HCT116 (cell line): Measurements from ENCODE around the gene WDR4. TPM values are rescaled to one million over a fixed set of nuclear protein-coding genes. Genes with fewer than 3 reads are reported as not detected.

ENCODE experiments used
- ATAC-seq: fragments of 200-7000 bp; cut with Tn5 transposase; 2 replicates; pipeline ENCODE4 v1.9.1; 2020; ENCODE audit warnings: mild to moderate bottlenecking, moderate library complexity
- BruUV-seq: library from RNA; stranded (reverse); fragments of 400-500 nt; replicated peaks from 2 replicates; lab custom pipeline; 2021; lab: Mats Ljungman, UMichigan
- CTCF ChIA-PET: fragments of 300-600 bp; sonication (Branson Sonifier 250); formaldehyde crosslinking; loops from one replicate; lab custom pipeline; 2021; ENCODE audit warnings: antibody characterized with exemption; lab: Charles Lee
- POLR2A ChIA-PET: fragments of 300-600, 350-600 bp; sonication (Branson Sonifier 250); formaldehyde crosslinking; loops from one replicate; lab custom pipeline; 2021; ENCODE audit warnings: antibody characterized with exemption; lab: Charles Lee
- RAD21 ChIA-PET, 2 experiments: fragments of 300-600 bp; sonication (Branson Sonifier 250); formaldehyde crosslinking; loops; one replicate each; lab custom pipeline; 2023; ENCODE audit warnings: low total read pairs in 2 of 2; ENCODE audit not compliant: uncharacterized antibody in 2 of 2, unreplicated experiment in 2 of 2, low non-redundant PET in 1 of 2; lab: Charles Lee
- DNase-seq: peaks from one replicate; pipeline ENCODE4 v3.0.0-alpha.2; 2010; ENCODE audit warnings: low read depth, low spot score
- H2AFZ ChIP-seq: fragments of 200-600 bp; shearing (Covaris generic), sonication (generic); 2 replicates; pipeline ENCODE4 v1.6.1; 2017; ENCODE audit warnings: low read depth, mixed run types, mixed read lengths, antibody characterized with exemption, low read length; ENCODE audit not compliant: poor library complexity, severe bottlenecking
- H3K27ac ChIP-seq: 2 replicates; pipeline ENCODE4 v1.5.1; 2012; ENCODE audit warnings: low read depth, low read length
- H3K27me3 ChIP-seq: fragments of 200-600 bp; sonication (generic); 2 replicates; pipeline ENCODE4 v1.6.1; 2016; ENCODE audit warnings: mixed run types, low read length, mixed read lengths; ENCODE audit not compliant: insufficient read depth
- H3K36me3 ChIP-seq, 2 experiments: fragments of 200-500 bp in 1 of 2; fragments of 200-600 bp in 1 of 2; sonication (Bioruptor generic) in 1 of 2; sonication (generic) in 1 of 2; 2 replicates each; pipeline versions ENCODE4 v1.5.1 to v1.6.1; 2014 to 2016; ENCODE audit warnings: low read length in 2 of 2, inconsistent platforms in 1 of 2, mixed read lengths in 1 of 2, mixed run types in 1 of 2; ENCODE audit not compliant: insufficient read depth in 2 of 2, control insufficient read depth in 1 of 2
- H3K4me1 ChIP-seq, 2 experiments: fragments of 200-600 bp in 1 of 2; sonication (generic) in 1 of 2; 2 replicates each; pipeline versions ENCODE4 v1.5.1 to v1.6.1; 2012 to 2017; ENCODE audit warnings: low read length in 2 of 2, inconsistent platforms in 1 of 2, mild to moderate bottlenecking in 1 of 2, mixed read lengths in 1 of 2, mixed run types in 1 of 2, moderate library complexity in 1 of 2; ENCODE audit not compliant: insufficient read depth in 2 of 2, control insufficient read depth in 1 of 2
- H3K4me2 ChIP-seq: fragments of 200-600 bp; sonication (generic); 2 replicates; pipeline ENCODE4 v1.6.1; 2017; ENCODE audit warnings: mixed run types, low read length, mixed read lengths
- H3K4me3 ChIP-seq, 2 experiments: fragments of 200-600 bp in 1 of 2; sonication (generic) in 1 of 2; replicated peaks in 1 of 2; 2 replicates each; pipeline ENCODE4 v1.5.1; 2011 to 2016; ENCODE audit warnings: low read length in 2 of 2, control low read depth in 1 of 2, low read depth in 1 of 2, mild to moderate bottlenecking in 1 of 2, mixed read lengths in 1 of 2, mixed run types in 1 of 2
- H3K79me2 ChIP-seq: fragments of 200-600 bp; sonication (generic); 2 replicates; pipeline ENCODE4 v1.6.1; 2017; ENCODE audit warnings: mild to moderate bottlenecking, mixed run types, low read length, moderate library complexity, mixed read lengths; ENCODE audit not compliant: insufficient read depth
- H3K9ac ChIP-seq: fragments of 200-600 bp; sonication (generic); 2 replicates; pipeline ENCODE4 v1.6.1; 2016; ENCODE audit warnings: low read length, mixed read lengths
- H3K9me2 ChIP-seq: fragments of 200-600 bp; sonication (generic), shearing (Covaris generic); 2 replicates; pipeline ENCODE4 v1.6.1; 2017; ENCODE audit warnings: mixed run types, mild to moderate bottlenecking, moderate library complexity; ENCODE audit not compliant: insufficient read depth
- H3K9me3 ChIP-seq, 2 experiments: fragments of 200-500 bp in 1 of 2; fragments of 200-600 bp in 1 of 2; sonication (Bioruptor generic) in 1 of 2; sonication (generic) in 1 of 2; 2 replicates each; pipeline ENCODE4 v1.6.1; 2014 to 2017; ENCODE audit warnings: low read length in 2 of 2, mixed read lengths in 2 of 2, inconsistent platforms in 1 of 2, low read depth in 1 of 2, mild to moderate bottlenecking in 1 of 2, mixed run types in 1 of 2, moderate library complexity in 1 of 2; ENCODE audit not compliant: control insufficient read depth in 1 of 2, insufficient read depth in 1 of 2
- H4K20me1 ChIP-seq: fragments of 200-600 bp; sonication (generic), shearing (Covaris generic); 2 replicates; pipeline ENCODE4 v1.6.1; 2017; ENCODE audit warnings: mixed run types, mild to moderate bottlenecking, moderate library complexity; ENCODE audit not compliant: insufficient read depth
- ATF3 ChIP-seq: IDR thresholded peaks from 2 replicates; pipeline ENCODE4 v1.6.1; 2012
- CBX3 ChIP-seq: IDR thresholded peaks from 2 replicates; pipeline ENCODE4 v1.6.1; 2012; ENCODE audit warnings: low read depth
- CEBPB ChIP-seq: IDR thresholded peaks from 2 replicates; pipeline ENCODE4 v1.6.1; 2012; ENCODE audit warnings: low read depth
- CTCF ChIP-seq, 3 experiments: fragments of 200-600 bp in 1 of 3; sonication (generic) in 1 of 3; IDR thresholded peaks in 2 of 3; conservative IDR thresholded peaks in 1 of 3; 2 replicates each; pipeline ENCODE4 v1.5.1; 2012 to 2017; ENCODE audit warnings: low read depth in 2 of 3, low read length in 2 of 3, antibody characterized with exemption in 1 of 3, borderline replicate concordance in 1 of 3, control low read depth in 1 of 3, mild to moderate bottlenecking in 1 of 3, mixed read lengths in 1 of 3, mixed run types in 1 of 3, moderate library complexity in 1 of 3; ENCODE audit not compliant: insufficient read depth in 1 of 3
- EGR1 ChIP-seq: IDR thresholded peaks from 2 replicates; pipeline ENCODE4 v1.6.1; 2012; ENCODE audit warnings: low read depth
- ELF1 ChIP-seq: IDR thresholded peaks from 2 replicates; pipeline ENCODE4 v1.6.1; 2012; ENCODE audit warnings: low read depth, borderline replicate concordance
- EZH2 ChIP-seq: fragments of 200-600 bp; sonication (generic); IDR thresholded peaks from 2 replicates; pipeline ENCODE4 v1.6.1; 2017; ENCODE audit warnings: antibody characterized with exemption, mixed run types
- EZH2phosphoT487 ChIP-seq: fragments of 200-600 bp; IDR thresholded peaks from 2 replicates; pipeline ENCODE4 v1.6.1; 2018; ENCODE audit warnings: antibody characterized with exemption, borderline replicate concordance
- FOSL1 ChIP-seq: IDR thresholded peaks from 2 replicates; pipeline ENCODE4 v1.6.1; 2012; ENCODE audit warnings: low read depth
- JUND ChIP-seq: IDR thresholded peaks from 2 replicates; pipeline ENCODE4 v1.6.1; 2012
- POLR2A ChIP-seq: IDR thresholded peaks from 2 replicates; pipeline ENCODE4 v1.7.0; 2011; ENCODE audit warnings: borderline replicate concordance; ENCODE audit not compliant: insufficient read depth, insufficient read length; ENCODE audit errors: extremely low read depth
- POLR2AphosphoS5 ChIP-seq: IDR thresholded peaks from 2 replicates; pipeline ENCODE4 v1.6.1; 2011; ENCODE audit warnings: mild to moderate bottlenecking, low read depth, low read length, moderate library complexity
- RAD21 ChIP-seq: IDR thresholded peaks from 2 replicates; pipeline ENCODE4 v1.6.1; 2012; ENCODE audit warnings: low read depth, mild to moderate bottlenecking
- SP1 ChIP-seq: IDR thresholded peaks from 2 replicates; pipeline ENCODE4 v1.6.1; 2012; ENCODE audit warnings: low read depth
- SRF ChIP-seq: IDR thresholded peaks from 2 replicates; pipeline ENCODE4 v1.6.1; 2012; ENCODE audit warnings: low read depth
- TCF7L2 ChIP-seq: IDR thresholded peaks from 2 replicates; pipeline ENCODE4 v1.7.0; 2011; ENCODE audit warnings: borderline replicate concordance, inconsistent platforms; ENCODE audit not compliant: insufficient read depth, insufficient read length; ENCODE audit errors: extremely low read depth
- YY1 ChIP-seq: IDR thresholded peaks from 2 replicates; pipeline ENCODE4 v1.6.1; 2011; ENCODE audit warnings: low read length, low read depth, moderate library complexity, mild to moderate bottlenecking; ENCODE audit not compliant: insufficient replicate concordance; ENCODE audit errors: extremely low read depth
- ZBTB33 ChIP-seq: IDR thresholded peaks from 2 replicates; pipeline ENCODE4 v1.6.1; 2011; ENCODE audit warnings: mild to moderate bottlenecking, low read length, moderate library complexity; ENCODE audit not compliant: insufficient replicate concordance; ENCODE audit errors: extremely low read depth
- ZNF274 ChIP-seq: fragments of 200-500 bp; sonication (Bioruptor generic); IDR thresholded peaks from 2 replicates; pipeline ENCODE4 v1.6.1; 2014; ENCODE audit warnings: mild to moderate bottlenecking, low read depth, low read length, inconsistent platforms
- intact Hi-C: fragments of 100-400 bp; cut with micrococcal nuclease; formaldehyde crosslinking; loops from 2 replicates; pipeline ENCODE4 v1.10.0; 2022
- total RNA-seq: library from RNA; stranded (reverse); gene quantifications from one replicate; pipeline ENCODE4 v1.2.1, GENCODE V29; 2021; ENCODE audit not compliant: unreplicated experiment
- TF ChIP-seq, protein P1 (sequence below): IDR thresholded peaks from 2 replicates; pipeline ENCODE4 v1.6.1; 2012

WDR4 gene
- total RNA-seq, 1 experiment from 2014 or later: 34.8 TPM

DNA sequence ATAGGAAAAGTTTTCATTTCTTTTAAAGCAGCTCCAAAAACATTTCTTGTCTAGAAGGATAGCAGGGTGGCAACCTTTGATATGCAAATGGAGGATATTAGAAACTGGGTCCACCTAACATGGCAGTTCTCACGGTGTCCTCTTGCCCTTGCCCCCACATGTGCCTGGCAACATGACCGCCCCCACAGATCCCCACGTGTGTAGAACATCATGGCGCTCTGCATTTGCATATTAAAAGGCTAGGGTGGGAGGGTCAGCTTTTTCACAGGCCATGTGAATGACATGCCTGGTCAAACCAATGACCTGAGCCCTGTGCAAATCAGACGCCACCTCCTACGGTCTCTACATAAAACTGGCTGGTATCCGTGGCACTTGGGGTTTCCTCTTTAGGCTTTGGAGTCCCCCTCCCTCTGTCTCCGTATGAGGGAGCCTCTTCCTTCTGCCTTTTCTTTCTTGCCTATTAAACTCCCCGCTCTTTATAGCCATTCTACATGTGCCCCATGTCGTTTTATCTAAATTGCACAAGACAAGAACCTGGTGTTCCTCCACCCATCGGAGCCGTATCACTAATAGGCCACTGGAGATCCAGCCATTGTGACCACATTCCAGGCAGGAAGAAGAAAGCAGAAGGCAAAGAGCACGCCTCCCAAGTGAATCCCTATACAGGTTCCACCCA lies 71.3 kb downstream of the WDR4 start:
- no peaks in the 10 kb centered on the region for H3K9me2 ChIP-seq
- no peaks in the 10 kb centered on the region for H3K79me2 ChIP-seq
- H3K4me1 ChIP-seq: no peaks in the 10 kb centered on the region
- POLR2A ChIA-PET: no interaction called here
- no peak overlapping the region for H3K4me3 ChIP-seq
- RAD21 ChIA-PET: no interaction called here
- TF ChIP-seq EZH2phosphoT487 (no peak), ZNF274 (no peak), TCF7L2 (no peak), POLR2AphosphoS5 (no peak), ELF1 (no peak), CBX3 (no peak), RAD21 (no peak), EGR1 (no peak), FOSL1 (no peak), SP1 (no peak), EZH2 (no peak), SRF (no peak), JUND (no peak), YY1 (no peak), CEBPB (no peak), CTCF (IDR thresholded peaks at IDR 0.05 in 2 of 3, conservative IDR thresholded peaks at IDR 0.05 in 1 of 3; ENCODE audit: borderline replicate concordance in 1 of 3, insufficient read depth in 1 of 3, low read depth in 2 of 3, low read length in 2 of 3) (no peak), ZBTB33 (no peak), ATF3 (no peak), POLR2A (no peak)
- TF ChIP-seq, protein P1, sequence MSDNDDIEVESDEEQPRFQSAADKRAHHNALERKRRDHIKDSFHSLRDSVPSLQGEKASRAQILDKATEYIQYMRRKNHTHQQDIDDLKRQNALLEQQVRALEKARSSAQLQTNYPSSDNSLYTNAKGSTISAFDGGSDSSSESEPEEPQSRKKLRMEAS: no peak
- TF ChIP-seq, all 23 proteins: peak for 0
- H3K36me3 ChIP-seq: no peaks in the 10 kb centered on the region
- no peaks in the 10 kb centered on the region for H4K20me1 ChIP-seq
- no peak overlapping the region for H3K4me2 ChIP-seq
- BruUV-seq: no TSS peak
- peaks cover 4% of the 10 kb centered on the region; the same call in 1 of the 2 replicates for H3K27me3 ChIP-seq
- no peak overlapping the region for H3K27ac ChIP-seq
- no peaks in the 10 kb centered on the region for H3K9me3 ChIP-seq
- intact Hi-C loops: no loop called here
- no peak for ATAC-seq
- no peak overlapping the region for H2AFZ ChIP-seq
- no peak for DNase-seq
- CTCF ChIA-PET: no interaction called here
- H3K9ac ChIP-seq: no peak overlapping the region
